Right atrium auricular region (tissue), 2 donors: Measurements from ENCODE around the gene UBE2Q2. TPM values are rescaled to one million over a fixed set of nuclear protein-coding genes. Genes with fewer than 3 reads are reported as not detected.

Experiments
- DNase-seq: peaks from one replicate; pipeline ENCODE4 v3.0.0-alpha.2; 2019; ENCODE audit warnings: low spot score
- H3K27ac ChIP-seq, 2 donors: fragments of 200-600 bp; sonication (generic); 1 replicate in 1 of 2; 2 replicates in 1 of 2; pipeline ENCODE4 v1.5.1; 2016 to 2019
- H3K27me3 ChIP-seq, 2 donors: fragments of 200-600 bp; sonication (generic); one replicate each; pipeline versions ENCODE4 v1.5.1 to v1.6.0; 2017 to 2019
- H3K36me3 ChIP-seq: fragments of 200-600 bp; sonication (generic); one replicate; pipeline ENCODE4 v1.5.1; 2016
- H3K4me1 ChIP-seq, 2 donors: fragments of 200-600 bp; sonication (generic); one replicate each; pipeline versions ENCODE4 v1.5.1 to v1.6.0; 2017 to 2019
- H3K4me3 ChIP-seq, 2 donors: fragments of 200-600 bp; sonication (generic); 1 replicate in 1 of 2; 2 replicates in 1 of 2; pipeline ENCODE4 v1.5.1; 2017 to 2019; ENCODE audit warnings: mild to moderate bottlenecking in 1 of 2, moderate library complexity in 1 of 2
- H3K9me3 ChIP-seq, 2 donors: fragments of 200-600 bp; sonication (generic); one replicate each; pipeline ENCODE4 v1.5.1; 2019
- CTCF ChIP-seq, 2 donors: fragments of 200-600 bp; sonication (generic); IDR thresholded peaks; one replicate each; pipeline ENCODE4 v1.5.1; 2019; ENCODE audit warnings: antibody characterized with exemption in 2 of 2
- total RNA-seq, 2 donors: library from RNA; depleted of rRNA; stranded (reverse); fragments of >200 nt; gene quantifications; one replicate each; pipeline ENCODE4 v1.1.0, GENCODE V29; 2016

Gene UBE2Q2
- total RNA-seq, 2 donors from 2014 or later: 19.3 to 30.4 TPM

- no peak for TF ChIP-seq CTCF (IDR thresholded peaks at IDR 0.05)
- no peak for DNase-seq
- Histone ChIP-seq H3K27ac (no peak overlapping the region), H3K4me1 (peaks cover 0 to 18% of the 10 kb centered on the region in 2 donors), H3K9me3 (no peaks in the 10 kb centered on the region), H3K4me3 (no peak overlapping the region), H3K36me3 (peaks cover 4% of the 10 kb centered on the region), H3K27me3 (no peaks in the 10 kb centered on the region)
Observed at GRCh38 chr15:75927601-75928000, 84.4 kb downstream of the UBE2Q2 start.

GRCh38 chr15:75928680-75929608 lies 85.7 kb downstream of the UBE2Q2 start:
- no peak overlapping the region for H3K27ac ChIP-seq
- no peaks in the 10 kb centered on the region for H3K9me3 ChIP-seq
- peaks cover 11% of the 10 kb centered on the region for H3K36me3 ChIP-seq
- no peak overlapping the region for H3K4me3 ChIP-seq
- DNase-seq: no peak
- no peaks in the 10 kb centered on the region for H3K27me3 ChIP-seq
- peaks cover 0 to 10% of the 10 kb centered on the region in 2 donors for H3K4me1 ChIP-seq
- no peak for TF ChIP-seq CTCF (IDR thresholded peaks at IDR 0.05)

- peaks cover 15% of the 10 kb centered on the region for H3K36me3 ChIP-seq
- H3K27me3 ChIP-seq: no peaks in the 10 kb centered on the region
- peaks cover 0 to 9% of the 10 kb centered on the region in 2 donors for H3K4me1 ChIP-seq
Observed at GRCh38 chr15:75929799-75930565, 86.7 kb downstream of the UBE2Q2 start.

GRCh38 chr15:75930866-75931265 lies 87.6 kb downstream of the UBE2Q2 start:
- Histone ChIP-seq H3K36me3 (peaks cover 19% of the 10 kb centered on the region), H3K4me3 (no peak overlapping the region), H3K27me3 (no peaks in the 10 kb centered on the region), H3K9me3 (no peaks in the 10 kb centered on the region), H3K4me1 (no peaks in the 10 kb centered on the region), H3K27ac (no peak overlapping the region)
- no peak for TF ChIP-seq CTCF (IDR thresholded peaks at IDR 0.05)
- no peak for DNase-seq

More at GRCh38 chr15:75929799-75930565, 86.7 kb downstream of the UBE2Q2 start:
- no peaks in the 10 kb centered on the region for H3K9me3 ChIP-seq
- no peak overlapping the region for H3K4me3 ChIP-seq
- DNase-seq: no peak
- no peak for TF ChIP-seq CTCF (IDR thresholded peaks at IDR 0.05)
- H3K27ac ChIP-seq: no peak overlapping the region

GRCh38 chr15:75942464-75942863 lies 99.2 kb downstream of the UBE2Q2 start:
- Histone ChIP-seq H3K4me1 (no peaks in the 10 kb centered on the region), H3K9me3 (no peaks in the 10 kb centered on the region), H3K4me3 (no peak overlapping the region), H3K36me3 (no peaks in the 10 kb centered on the region), H3K27ac (no peak overlapping the region), H3K27me3 (no peaks in the 10 kb centered on the region)
- no peak for TF ChIP-seq CTCF (IDR thresholded peaks at IDR 0.05)
- DNase-seq: no peak
